Adrenal gland (tissue), 12 donors: Measurements from ENCODE around the gene FAU. TPM values are rescaled to one million over a fixed set of nuclear protein-coding genes. Genes with fewer than 3 reads are reported as not detected.
A peak's percentile ranks its signal among the peaks of the same experiment; 100 is the strongest.

Experiments used
- DNase-seq, 7 donors: peaks; one replicate each; pipeline ENCODE4 v3.0.0-alpha.2; 2019 to 2020
- H3K27ac ChIP-seq, 5 donors: fragments of 200-600 bp; sonication (generic) in 4 of 5; 1 replicate in 3 of 5; 2 replicates in 2 of 5; pipeline versions ENCODE4 v1.5.1 to v1.8.0; 2016 to 2020; ENCODE audit warnings: mild to moderate bottlenecking in 1 of 5
- H3K27me3 ChIP-seq: fragments of 200-600 bp; 2 replicates; pipeline ENCODE4 v1.8.0; 2021
- H3K36me3 ChIP-seq, 2 donors: fragments of 200-600 bp; replicated peaks in 1 of 2; 1 replicate in 1 of 2; 2 replicates in 1 of 2; pipeline versions ENCODE4 v1.5.1 to v1.8.0; 2018 to 2022
- H3K4me1 ChIP-seq, 2 donors: fragments of 200-600 bp; replicated peaks in 1 of 2; 1 replicate in 1 of 2; 2 replicates in 1 of 2; pipeline versions ENCODE4 v1.5.1 to v1.8.0; 2018 to 2021
- H3K4me3 ChIP-seq, 4 donors: fragments of 200-600 bp; sonication (generic) in 3 of 4; one replicate each; pipeline ENCODE4 v1.5.1; 2016 to 2018
- H3K9me3 ChIP-seq, 3 donors: fragments of 200-600 bp; sonication (generic) in 1 of 3; replicated peaks in 1 of 3; 1 replicate in 2 of 3; 2 replicates in 1 of 3; pipeline versions ENCODE4 v1.5.1 to v1.8.0; 2016 to 2021
- POLR2A ChIP-seq, 2 donors: fragments of 450-650 bp; IDR thresholded peaks; one replicate each; pipeline ENCODE4 v1.6.1; 2017; ENCODE audit warnings: antibody characterized with exemption in 2 of 2, mild to moderate bottlenecking in 2 of 2, moderate library complexity in 1 of 2
- WGBS, 4 donors: extraction: QIAGEN DNeasy Blood & Tissue Kit in 2 of 4; methylation state at CpG; one replicate each; pipeline versions ENCODE4 v1.1.5 to v1.1.7; 2013 to 2017; 5-methylcytosine and 5-hydroxymethylcytosine counted together
- intact Hi-C, 2 donors: fragments of 100-400 bp; cut with DNase I; formaldehyde crosslinking; loops; one replicate each; pipeline versions ENCODE4 v1.14.1 to v1.15.0; 2022 to 2023
- polyA plus RNA-seq, 3 donors: library from polyadenylated mRNA; stranded (reverse); fragments of 200-250 nt in 2 of 3; fragments of 350-450 nt in 1 of 3; fragmentation: Illumina TruSeq in 1 of 3; extraction: RNeasy Lipid Tissue Mini Kit (QIAGEN cat#74804) in 1 of 3; gene quantifications; one replicate each; pipeline ENCODE4 v1.2.3, GENCODE V29; 2013 to 2014
- total RNA-seq, 9 donors: library from RNA; depleted of rRNA in 4 of 9; stranded (reverse); fragments of >200 nt in 4 of 9; fragments of 120-200 nt in 1 of 9; fragmentation: NEBNext Ultra II Directional in 1 of 9; extraction: Animal tissue kit (Norgen Biotek cat#: 25700) in 1 of 9; gene quantifications; one replicate each; pipeline versions ENCODE4 v1.1.0 to v1.2.4, GENCODE V29; 2013 to 2023
- TF ChIP-seq, protein P1 (sequence below), 6 experiments: fragments of 450-650 bp in 4 of 6; fragments of 200-600 bp in 2 of 6; sonication (generic) in 1 of 6; IDR thresholded peaks; 1 replicate in 5 of 6; 2 replicates in 1 of 6; pipeline versions ENCODE4 v1.5.1 to v1.8.0; 2016 to 2021; ENCODE audit warnings: antibody characterized with exemption in 6 of 6, mild to moderate bottlenecking in 2 of 6, moderate library complexity in 1 of 6
- donor health status: healthy with polysubstance abuse.
- donor health status: Bipolar disorder and iron deficiency.
- donor health status: DM: yes; HTN: yes; CAD: no.
- donor health status: DM: no; HTN: no; CAD: no.
- donor health status: DM: no; HTN: no; CAD: no.
- donor health status: DM: yes; HTN: yes; CAD: no.

FAU gene
- total and polyA plus RNA-seq, 12 donors, result 361 to 2,488 (median 1,029) TPM

DNA sequence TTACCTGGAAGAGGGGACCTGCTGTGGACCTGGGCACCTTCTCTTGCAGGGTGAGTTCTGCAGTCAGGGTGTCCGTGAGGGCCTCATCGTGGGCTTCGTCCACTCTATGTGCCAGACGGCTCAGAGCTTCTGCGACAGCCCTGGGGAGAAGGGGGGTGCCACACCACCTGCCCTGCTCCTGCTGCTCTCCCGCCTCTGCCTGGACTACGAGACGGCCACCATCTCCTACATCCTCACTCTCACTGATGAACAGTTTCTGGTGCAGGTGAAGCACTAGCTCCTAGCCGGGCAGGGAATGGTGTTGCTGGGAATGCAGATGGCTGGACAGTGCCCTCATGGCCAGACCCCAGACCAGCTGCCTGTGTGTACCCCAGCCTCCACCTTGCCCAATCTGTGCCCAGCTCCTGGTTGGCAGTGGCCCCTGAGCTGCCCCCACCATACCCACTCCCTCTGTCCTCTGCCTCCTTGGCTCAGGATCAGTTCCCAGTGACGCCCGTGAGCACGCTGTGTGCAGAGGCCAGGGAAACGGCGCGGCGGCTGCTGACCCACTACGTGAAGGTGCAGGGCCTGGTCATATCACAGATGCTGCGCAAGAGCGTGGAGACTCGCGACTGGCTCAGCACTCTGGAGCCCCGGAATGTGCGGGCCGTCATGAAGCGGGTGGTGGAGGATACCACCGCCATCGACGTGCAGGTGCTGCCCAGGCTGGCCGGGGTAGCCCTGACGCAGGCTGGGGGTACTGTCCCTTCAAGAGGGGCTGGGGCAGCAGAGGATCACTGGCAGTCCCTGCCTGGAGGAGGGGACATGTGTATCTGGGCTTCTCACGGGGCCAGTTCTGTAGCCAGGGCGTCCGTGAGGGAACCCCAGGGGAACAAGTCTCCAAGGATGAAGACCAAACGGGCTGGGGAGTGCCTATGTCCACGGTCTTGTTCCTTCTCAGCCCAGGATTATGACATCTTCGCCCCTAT lies 12.4 kb downstream of the FAU start:
- Histone ChIP-seq H3K27me3 (no peaks in the 10 kb centered on the region), H3K9me3 (no peaks in the 10 kb centered on the region), H3K4me1 (peaks cover 42 to 44% of the 10 kb centered on the region in 2 donors), H3K36me3 (peaks cover 0 to 28% of the 10 kb centered on the region in 2 donors), H3K27ac (peak overlapping the region in 2 of 5 donors; percentile 23 to 87), H3K4me3 (no peak overlapping the region)
- intact Hi-C loops, result no loop called here
- 87 to 94% (median 88%) methylated on average over 22 to 36 of the region's 36 CpGs for WGBS, 4 donors
- TF ChIP-seq, protein P1, sequence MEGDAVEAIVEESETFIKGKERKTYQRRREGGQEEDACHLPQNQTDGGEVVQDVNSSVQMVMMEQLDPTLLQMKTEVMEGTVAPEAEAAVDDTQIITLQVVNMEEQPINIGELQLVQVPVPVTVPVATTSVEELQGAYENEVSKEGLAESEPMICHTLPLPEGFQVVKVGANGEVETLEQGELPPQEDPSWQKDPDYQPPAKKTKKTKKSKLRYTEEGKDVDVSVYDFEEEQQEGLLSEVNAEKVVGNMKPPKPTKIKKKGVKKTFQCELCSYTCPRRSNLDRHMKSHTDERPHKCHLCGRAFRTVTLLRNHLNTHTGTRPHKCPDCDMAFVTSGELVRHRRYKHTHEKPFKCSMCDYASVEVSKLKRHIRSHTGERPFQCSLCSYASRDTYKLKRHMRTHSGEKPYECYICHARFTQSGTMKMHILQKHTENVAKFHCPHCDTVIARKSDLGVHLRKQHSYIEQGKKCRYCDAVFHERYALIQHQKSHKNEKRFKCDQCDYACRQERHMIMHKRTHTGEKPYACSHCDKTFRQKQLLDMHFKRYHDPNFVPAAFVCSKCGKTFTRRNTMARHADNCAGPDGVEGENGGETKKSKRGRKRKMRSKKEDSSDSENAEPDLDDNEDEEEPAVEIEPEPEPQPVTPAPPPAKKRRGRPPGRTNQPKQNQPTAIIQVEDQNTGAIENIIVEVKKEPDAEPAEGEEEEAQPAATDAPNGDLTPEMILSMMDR (IDR thresholded peaks at IDR 0.05), result no peak
- TF ChIP-seq POLR2A (IDR thresholded peaks at IDR 0.05), result no peak
- DNase-seq, result peak in 1 of 7 donors; percentile 23

DNA sequence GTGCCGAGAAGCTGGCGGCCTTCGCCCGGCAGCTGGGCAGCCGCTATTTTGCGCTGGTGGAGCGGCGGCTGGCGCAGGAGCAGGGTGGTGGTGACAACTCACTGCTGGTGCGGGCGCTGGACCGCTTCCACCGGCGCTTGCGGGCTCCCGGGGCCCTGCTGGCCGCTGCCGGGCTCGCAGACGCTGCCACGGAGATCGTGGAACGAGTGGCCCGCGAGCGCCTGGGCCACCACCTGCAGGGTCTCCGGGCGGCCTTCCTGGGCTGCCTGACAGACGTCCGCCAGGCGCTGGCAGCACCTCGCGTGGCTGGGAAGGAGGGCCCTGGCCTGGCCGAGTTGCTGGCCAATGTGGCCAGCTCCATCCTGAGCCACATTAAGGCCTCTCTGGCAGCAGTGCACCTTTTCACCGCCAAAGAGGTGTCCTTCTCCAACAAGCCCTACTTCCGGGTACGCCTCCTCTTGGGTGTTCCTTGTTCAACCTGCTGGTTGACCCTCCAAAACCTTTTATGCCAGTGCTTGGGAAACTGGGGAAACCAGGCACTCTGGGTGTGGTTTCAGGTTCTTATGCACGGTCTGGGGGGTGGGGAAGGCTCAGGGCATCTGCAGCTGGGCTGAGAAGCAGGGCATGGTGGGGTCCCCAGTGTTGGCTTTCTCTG lies 13.3 kb downstream of the FAU start:
- Histone ChIP-seq H3K9me3 (no peaks in the 10 kb centered on the region), H3K36me3 (peaks cover 0 to 28% of the 10 kb centered on the region in 2 donors), H3K4me3 (no peak overlapping the region), H3K4me1 (peaks cover 33 to 44% of the 10 kb centered on the region in 2 donors), H3K27ac (no peak overlapping the region), H3K27me3 (no peaks in the 10 kb centered on the region)
- DNase-seq, result no peak
- TF ChIP-seq POLR2A (IDR thresholded peaks at IDR 0.05), result no peak
- TF ChIP-seq, protein P1 (IDR thresholded peaks at IDR 0.05), result no peak
- 92 to 97% (median 95%) methylated on average over 12 to 38 of the region's 38 CpGs for WGBS, 4 donors
- intact Hi-C loops, result no loop called here

DNA sequence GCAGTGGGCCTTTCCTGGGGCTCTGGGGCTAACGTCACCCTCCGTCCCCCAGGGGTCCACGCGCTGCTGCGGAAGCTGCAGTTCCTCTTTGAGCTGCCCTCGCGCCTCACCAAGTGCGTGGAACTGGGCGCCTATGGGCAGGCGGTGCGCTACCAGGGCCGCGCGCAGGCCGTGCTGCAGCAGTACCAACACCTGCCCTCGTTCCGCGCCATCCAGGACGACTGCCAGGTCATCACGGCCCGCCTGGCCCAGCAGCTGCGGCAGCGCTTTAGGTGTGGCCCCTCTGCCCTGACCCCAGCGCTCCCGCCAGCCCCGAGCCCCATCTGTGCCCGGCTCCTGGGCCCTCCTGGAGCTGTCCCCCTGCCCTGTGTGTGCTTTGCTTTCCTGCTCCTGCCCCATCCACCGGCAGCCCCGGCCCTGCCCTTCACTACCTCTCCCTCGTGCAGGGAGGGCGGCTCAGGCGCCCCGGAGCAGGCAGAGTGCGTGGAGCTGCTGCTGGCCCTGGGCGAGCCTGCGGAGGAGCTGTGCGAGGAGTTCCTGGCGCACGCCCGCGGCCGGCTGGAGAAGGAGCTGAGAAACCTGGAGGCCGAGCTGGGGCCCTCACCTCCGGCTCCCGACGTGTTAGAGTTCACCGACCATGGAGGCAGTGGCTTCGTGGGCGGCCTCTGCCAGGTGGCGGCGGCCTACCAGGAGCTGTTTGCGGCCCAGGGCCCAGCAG lies 14.0 kb downstream of the FAU start:
- TF ChIP-seq, protein P1 (IDR thresholded peaks at IDR 0.05), result no peak
- TF ChIP-seq POLR2A (IDR thresholded peaks at IDR 0.05), result no peak
- no peaks in the 10 kb centered on the region for H3K27me3 ChIP-seq
- H3K4me1 ChIP-seq, result peaks cover 26 to 44% of the 10 kb centered on the region in 2 donors
- no peak overlapping the region for H3K27ac ChIP-seq
- H3K9me3 ChIP-seq, result no peaks in the 10 kb centered on the region
- no peak overlapping the region for H3K4me3 ChIP-seq
- DNase-seq, result peak in 1 of 7 donors; percentile 25
- H3K36me3 ChIP-seq, result peaks cover 0 to 28% of the 10 kb centered on the region in 2 donors
- WGBS, 4 donors, result 92 to 96% (median 94%) methylated on average over 20 to 52 of the region's 52 CpGs
- intact Hi-C loops, result no loop called here

DNA sequence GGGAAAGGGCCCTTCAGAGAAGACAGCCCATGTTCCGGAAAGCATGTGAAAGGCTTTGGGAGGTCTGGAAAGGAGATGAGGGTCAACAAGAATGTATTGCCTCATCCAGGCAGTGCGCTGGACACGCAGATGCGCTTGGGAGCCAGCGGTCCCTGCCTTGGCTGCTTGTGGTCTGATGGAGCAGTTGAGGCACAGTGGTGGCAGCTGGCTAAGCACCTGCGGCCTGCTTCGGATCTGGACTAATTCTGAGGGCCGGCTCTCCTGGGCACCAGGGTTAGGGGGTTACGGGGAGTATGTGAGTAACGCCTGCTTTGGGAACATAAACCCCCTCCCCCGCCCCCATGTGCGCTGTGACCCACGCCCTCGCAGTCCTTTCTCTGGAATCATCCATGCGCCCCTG lies 14.9 kb downstream of the FAU start:
- H3K4me1 ChIP-seq, result peaks cover 31 to 44% of the 10 kb centered on the region in 2 donors
- H3K27me3 ChIP-seq, result no peaks in the 10 kb centered on the region
- 91 to 96% (median 93%) methylated on average over 5 to 15 of the region's 15 CpGs for WGBS, 4 donors
- peaks cover 0 to 28% of the 10 kb centered on the region in 2 donors for H3K36me3 ChIP-seq
- intact Hi-C loops, result no loop called here
- DNase-seq, result no peak
- TF ChIP-seq, protein P1 (IDR thresholded peaks at IDR 0.05), result no peak
- no peak for TF ChIP-seq POLR2A (IDR thresholded peaks at IDR 0.05)
- no peak overlapping the region for H3K27ac ChIP-seq
- H3K4me3 ChIP-seq, result no peak overlapping the region
- H3K9me3 ChIP-seq, result no peaks in the 10 kb centered on the region
